ENCODE measurements around the gene PPY.
"Not testable (repeated sequence)": the region's sequence is repeated elsewhere in the genome, so short reads cannot be mapped to it uniquely, and the experiment has no call there.

DNA sequence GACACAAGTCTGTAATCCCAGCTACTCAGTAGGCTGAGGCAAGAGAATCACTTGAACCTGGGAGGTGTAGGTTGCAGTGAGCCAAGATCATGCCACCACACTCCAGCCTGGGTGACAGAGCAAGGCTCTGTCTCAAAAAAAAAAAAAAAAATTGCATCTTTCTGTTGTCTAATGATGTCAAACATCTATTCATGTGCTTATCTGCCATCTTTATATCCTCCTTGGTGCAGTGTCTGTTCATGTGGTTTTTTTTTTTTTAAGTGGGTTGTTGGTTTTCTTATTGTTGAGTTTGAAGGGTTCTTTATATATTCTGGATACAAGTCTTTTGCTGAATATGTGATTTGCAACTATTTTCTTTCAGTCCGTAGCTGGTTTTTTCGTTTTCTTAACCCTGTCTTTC lies 29.2 kb upstream of the PPY start:
- not testable (repeated sequence) for TF ChIP-seq PAX5 (IDR thresholded peaks at IDR 0.05; ENCODE audit: insufficient read depth, low read length, severe bottlenecking); POLR2AphosphoS5 (IDR thresholded peaks at IDR 0.05; ENCODE audit: low read depth, low read length); POLR2A (IDR thresholded peaks at IDR 0.05; ENCODE audit: low read depth, low read length); SPI1 (IDR thresholded peaks at IDR 0.05; ENCODE audit: low read depth, low read length)
